HCEC 1CT (cell line): ENCODE data around the gene OSTF1.

ENCODE experiments used
- DNase-seq: peaks from one replicate; pipeline ENCODE4 v3.0.0-alpha.2; 2017

Gene OSTF1

DNA sequence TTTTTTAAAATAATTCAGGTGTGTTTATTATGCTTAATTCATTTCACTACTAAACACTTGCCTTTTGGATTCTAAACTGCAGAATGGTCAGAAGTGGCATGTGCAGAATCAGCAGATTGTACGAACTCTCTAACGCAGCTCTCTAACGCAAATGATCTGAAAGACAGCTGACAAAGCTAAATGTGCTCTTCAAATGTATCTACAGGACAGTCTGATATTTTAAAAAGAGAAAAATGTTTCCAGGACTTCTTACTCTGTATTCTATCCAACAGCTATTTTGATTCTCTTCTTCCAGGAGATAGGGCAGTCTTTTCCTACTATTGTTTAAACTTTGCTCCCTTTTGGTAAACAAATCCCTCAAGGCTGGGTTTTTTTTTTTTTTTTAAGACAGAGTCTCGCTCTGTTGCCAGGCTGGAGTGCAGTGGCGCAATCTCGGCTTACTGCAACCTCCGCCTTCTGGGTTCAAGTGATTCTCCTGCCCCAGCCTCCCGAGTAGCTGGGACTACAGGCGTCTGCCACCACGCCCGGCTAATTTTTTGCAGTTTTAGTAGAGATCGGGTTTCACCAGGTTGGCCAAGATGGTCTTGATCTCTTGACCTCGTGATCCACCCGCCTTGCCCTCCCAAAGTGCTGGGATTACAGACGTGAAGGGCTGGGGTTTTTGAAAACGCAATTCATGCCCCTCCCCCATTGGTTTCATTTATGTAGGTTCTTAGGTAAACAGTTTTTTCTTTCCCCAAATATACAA is 1.6 kb upstream of the OSTF1 start:
- no peak for DNase-seq

DNA sequence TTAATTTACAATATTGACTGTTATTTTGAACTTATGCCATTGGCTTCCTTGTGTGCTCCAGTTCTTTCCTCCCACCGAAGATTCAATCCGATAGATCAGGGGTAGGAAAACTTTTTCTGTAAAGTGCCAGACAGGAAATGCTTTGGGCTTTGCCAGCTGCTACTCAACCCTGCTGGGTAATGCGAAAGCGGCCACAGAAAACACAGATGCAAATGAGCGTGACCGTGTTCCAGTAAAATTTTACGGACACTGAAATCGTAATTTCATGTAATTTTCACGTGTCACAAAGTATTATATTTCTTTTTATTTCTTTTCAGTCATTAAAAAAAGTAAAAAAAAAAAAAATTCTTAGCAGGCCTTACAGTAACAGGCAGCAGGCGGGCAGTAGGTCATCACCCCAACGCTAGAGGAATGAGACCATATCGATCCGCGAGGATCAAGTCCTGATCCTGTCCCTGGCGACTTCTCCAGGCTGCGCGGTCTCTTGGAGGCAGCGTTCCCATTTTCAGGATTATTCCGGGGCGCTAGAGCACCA is 958 bp upstream of the OSTF1 start:
- peak; percentile 41 for DNase-seq

DNA sequence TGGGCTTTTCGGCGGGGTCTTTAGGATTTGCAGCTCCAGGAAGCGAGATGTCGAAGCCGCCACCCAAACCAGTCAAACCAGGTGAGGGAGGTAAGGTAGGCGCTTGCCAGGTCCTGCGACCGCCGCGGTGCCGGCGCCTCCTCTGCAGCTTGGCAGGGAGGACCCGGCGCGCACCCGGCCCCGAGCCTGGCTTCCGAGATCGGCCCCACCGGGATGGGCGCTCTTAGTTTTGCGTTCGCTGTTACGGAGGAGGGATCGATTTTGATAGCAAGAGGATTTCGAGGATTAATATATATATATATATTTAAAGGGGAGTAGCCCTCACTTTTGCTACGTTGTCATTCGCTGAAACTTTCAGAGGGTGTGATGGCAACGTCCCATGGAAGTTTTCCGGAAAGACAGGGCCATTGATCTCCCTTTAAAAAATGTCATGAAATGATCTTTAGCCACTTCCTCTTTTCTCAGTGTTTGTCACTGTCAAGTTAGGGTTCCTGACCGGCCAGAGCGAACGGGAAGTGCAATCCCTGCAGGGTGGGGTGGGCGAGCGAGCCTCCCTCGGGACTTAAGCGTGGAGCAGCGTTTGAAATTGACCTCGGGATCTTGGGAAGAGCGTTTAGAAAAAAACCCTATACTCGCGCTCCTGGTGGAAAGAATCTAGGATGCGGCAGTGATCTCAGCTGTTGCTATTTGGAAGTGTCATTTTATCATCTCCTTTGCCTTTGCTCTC is 495 bp downstream of the OSTF1 start:
- DNase-seq: peak; percentile 79

DNA sequence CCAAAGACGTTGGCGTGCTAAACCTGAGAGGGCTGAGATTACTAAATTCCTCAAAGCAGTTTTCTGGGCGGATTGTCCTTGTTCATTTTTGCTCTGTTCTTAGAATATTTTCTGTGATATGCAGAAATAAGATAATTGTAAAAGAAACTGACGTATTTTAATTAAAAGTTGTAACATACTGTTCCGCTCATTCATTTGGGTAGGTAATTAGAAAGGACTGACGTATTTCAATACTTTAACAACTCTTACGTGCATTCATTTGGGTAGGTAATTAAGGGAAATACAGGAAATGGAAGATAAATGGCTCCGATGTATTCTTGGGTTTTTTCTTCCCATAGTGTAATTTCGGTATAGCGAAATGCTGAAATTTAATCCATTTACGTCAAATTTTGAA is 1.1 kb downstream of the OSTF1 start:
- DNase-seq: no peak

DNA sequence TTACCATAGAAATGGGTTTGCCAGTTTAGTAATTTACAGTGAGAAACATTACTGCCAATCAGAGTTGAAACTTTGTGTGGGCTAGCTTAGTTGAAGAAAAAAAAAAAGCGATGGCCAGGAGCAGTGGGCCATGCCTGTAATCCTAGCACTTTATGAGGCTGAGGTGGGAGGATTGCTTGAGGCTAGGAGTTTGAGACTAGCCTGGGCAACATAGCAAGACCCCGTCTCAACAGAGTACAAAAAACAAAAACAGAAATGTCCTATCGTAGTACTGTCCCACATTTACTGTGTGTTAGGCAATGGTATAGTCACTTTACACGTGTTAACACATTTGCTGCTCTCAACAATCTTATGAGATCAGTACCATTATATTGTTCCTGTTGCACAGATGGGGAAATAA is 2.3 kb downstream of the OSTF1 start:
- DNase-seq: no peak

DNA sequence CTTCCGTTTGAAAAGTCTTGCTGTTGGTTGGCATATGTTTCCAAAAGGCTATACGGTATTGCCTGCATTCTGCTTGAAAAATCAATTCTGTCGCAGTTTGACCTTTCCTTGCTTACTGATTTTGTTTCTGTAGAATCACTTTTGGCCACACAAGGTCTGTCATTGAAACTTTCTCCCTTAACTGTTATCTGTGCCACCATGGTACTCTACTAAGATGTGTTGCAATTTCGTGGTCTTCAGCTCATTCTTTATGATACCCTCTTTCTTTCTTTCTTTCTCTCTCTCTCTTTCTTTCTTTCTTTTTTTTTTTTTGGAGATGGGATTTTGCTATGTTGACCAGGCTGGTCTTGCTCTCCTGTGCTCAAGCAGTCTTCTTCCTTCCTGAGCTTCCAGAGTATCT is 4.5 kb downstream of the OSTF1 start:
- DNase-seq: no peak

DNA sequence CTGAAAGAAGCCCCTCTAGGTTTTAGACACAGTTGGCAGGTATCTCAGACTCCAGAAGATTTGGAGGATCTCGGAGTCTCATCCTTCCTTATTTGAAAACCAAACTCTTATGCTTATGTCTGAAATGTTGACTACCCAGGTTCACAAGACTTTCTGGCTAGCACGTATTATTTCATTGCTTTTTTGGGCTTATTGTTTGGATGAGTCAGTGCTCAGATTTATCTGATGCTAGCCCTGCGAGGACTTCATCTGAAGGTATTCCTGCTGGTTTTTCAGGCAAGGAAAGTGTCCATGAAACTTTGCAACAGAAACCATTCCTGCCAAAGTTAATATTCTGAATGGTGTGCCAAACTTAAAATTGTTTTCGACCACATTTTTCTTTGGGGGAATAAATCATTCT is 8.5 kb downstream of the OSTF1 start:
- no peak for DNase-seq

DNA sequence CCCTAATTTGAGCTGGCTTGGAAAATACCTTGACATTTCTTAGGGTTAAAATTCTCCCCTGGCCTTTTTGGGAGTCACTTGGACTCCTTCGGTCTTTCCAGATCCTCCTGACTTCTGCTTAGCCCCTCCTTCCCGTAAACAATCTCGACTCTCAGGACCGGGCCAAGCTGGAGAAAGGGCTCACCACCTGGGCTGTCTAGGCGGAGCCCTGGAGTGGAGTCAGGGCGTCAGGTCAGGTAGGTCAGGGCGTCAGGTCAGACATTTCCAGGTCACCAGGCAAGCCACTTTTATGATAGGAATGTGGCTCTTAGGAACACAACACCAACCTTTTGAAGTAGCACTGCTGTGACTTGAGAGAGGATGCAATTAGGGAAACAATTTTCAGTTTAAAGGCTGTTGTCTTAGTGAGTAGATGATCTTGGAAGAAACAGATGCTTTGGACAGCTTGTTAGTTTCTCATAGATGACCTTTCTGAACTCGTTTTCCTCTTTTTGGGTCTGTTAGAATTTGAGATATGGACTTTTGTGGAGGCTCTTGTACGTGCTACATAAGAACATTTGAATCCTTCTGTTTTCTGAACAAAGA is 12.8 kb downstream of the OSTF1 start:
- DNase-seq: no peak

DNA sequence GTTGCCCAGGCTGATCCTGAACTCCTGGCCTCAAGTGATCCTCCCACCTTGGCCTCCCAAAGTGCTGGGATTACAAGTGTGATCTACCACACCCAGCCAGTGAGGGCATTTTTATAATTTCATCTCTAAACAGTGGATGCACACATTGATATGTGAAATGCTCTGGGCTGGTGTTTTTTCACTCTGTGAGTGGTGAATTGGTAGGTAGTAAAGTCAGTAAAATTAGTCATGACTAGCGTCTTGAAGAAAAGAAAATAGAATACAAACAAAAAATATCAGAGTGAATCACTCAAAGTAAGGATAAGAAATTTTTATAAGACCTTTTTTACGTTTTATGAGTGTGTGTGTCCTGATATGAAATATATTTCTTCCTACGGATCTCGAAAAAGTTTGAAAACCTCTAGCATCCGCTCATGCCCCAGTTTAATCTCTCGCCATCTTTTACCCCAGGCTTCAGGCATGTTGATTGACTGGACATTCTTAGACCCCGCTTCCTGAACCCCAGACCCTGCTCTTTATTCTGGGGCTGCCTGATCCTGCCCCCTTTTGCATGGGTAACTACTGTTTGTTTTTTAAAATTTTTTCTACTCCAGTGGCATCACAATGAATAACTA is 14.0 kb downstream of the OSTF1 start:
- DNase-seq: no peak

DNA sequence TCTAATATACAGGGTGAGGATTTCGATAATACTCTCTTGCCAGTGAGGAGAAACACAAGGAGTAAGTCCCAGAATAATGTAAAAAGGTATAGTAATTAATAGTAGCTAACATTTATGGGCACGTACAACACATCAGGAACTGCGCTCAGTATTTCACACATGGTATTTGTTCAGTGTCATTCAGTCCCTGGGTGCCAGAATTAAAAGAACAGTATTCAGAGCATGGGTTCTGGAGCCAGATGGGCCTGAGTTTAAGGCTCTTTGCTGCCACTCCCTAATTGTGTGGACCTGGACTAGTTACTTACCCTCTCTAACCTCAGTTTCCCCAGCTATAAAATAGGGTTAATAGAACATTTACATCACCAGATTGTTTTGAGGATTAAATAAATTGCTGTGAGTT is 16.3 kb downstream of the OSTF1 start:
- no peak for DNase-seq

DNA sequence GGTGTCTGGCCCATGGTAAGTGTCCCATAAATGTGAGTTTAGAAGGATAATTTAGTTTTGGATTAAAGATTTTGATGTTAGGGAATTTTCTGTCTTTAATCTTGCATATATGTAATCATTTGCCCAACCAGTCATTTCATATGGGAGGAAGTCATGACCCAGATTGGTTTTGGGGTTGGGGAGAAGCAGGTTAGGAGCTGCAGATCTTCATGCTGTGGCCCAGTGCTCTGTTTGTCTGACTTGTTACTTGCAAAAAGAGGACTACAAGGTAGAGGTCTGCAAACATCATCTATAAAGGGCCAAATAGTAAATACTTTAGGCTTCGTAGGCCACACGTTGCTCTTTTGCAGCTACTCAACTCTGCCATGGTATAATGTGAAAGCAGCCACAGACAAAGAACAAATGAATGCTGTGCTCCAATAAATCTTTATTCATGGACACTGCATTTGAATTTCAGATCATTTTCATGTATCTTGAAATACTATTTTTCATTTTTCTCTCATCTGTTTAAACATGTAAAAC is 16.8 kb downstream of the OSTF1 start:
- DNase-seq: no peak

DNA sequence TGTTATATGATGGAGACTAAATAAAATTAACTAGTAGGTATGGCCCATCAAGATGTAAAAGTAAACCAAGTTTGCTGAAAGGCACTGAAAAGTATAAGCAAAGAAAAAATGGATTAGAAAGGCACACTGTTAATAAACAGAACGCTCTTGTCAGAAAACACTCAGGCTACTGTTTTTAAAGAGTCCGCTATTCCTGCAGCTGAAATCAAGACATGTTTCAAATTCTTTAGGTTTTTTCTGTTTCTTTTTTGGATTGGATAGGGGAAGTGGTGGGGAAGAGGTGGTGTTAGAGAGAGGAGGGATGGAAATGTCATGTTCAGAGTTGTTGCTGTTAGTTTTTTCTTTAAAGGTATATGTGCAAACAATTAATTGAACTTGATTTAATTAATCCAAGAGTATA is 17.5 kb downstream of the OSTF1 start:
- no peak for DNase-seq

DNA sequence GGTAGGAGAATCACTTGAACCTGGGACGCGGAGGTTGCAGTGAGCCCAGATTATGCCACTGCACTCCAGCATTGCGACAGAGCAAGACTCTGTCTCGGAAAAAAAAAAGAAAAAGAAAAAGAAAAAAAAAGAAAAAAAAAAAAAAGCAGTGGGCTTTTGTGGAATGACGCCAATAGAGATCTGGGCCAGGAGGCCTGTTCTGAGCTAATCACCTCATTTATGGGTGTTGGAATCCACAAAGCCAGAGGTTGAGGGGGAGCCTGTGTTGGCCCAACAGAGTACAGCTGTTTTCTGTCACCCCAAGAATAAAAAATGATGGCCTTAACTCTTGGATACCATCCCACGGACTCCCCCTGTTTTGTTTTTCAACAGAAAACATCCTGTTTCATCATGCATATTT is 18.5 kb downstream of the OSTF1 start:
- DNase-seq: peak; percentile 48

DNA sequence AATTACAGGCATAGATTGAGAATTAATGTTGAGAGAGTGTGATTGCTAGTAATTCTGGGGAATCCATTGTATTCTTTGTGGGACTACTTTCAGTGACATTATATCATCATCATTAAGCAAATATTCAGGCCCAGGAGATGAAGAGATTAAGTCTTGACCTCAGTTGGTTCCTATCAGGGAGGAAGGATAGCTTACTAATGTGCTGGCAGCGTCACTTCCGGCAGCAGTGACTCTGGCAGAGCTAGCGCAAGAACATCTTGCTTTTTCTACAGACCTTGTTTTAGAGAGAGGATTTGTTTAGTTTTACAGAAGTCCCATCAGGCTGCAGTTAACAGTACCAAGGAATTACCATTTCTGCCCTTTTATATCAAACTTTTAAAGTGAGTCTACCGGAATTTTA is 20.3 kb downstream of the OSTF1 start:
- DNase-seq: peak; percentile 71

DNA sequence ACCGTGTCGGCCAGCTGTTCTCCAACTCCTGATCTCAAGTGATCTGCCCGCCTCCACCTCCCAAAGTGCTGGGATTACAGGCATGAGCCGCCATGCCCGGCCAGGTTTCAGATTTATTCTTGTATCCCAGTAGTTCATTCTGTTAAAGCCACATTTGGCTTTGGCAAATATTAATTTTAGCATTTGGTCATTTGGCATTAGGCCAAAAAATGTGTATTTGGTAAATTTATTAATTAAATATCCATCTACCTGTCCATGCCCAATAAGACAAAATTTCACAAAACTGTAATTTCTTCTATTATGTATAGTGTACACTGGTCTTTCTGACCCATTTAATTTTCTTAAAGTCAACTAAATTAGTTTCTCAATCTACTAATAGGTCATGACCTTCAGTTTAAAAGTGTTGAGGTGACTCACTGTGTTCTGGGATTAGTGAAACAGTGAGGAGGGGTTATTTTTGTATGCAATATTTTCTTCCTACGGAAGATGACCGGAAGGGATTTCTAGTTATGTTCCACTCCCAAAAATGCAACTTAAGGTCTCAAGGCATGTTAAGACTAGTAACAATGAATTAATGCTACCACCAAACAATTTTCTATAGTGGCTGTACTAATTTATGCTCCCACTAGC is 21.0 kb downstream of the OSTF1 start:
- DNase-seq: no peak

DNA sequence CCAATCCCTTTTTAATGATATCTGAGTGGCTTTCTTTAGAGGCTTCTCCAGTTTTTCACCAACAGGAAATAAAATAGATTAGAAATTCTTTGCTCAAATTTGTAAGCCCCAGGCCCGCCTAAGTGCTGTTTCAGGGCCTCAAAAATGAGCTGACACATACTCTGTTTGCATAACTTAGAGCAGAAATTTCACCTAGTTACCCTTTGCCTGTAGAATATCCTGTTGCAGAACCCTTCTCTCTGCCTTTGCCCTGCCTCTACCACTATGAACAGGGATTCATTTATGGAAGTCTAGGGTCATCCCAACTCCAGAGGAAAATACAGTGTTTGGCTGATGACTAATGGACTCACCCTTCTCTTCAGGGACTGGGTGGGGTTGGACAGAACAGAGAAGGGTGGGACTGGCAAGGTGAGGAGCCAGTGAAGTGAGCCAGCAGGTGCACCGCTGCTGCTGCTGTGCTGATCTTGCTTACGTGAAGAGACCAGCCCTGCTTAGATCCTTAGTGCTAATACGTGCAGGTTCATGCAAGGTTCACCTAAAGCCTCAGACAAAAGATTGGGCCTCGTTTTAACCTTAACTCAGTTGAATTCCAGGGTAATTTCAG is 22.8 kb downstream of the OSTF1 start:
- DNase-seq: no peak

DNA sequence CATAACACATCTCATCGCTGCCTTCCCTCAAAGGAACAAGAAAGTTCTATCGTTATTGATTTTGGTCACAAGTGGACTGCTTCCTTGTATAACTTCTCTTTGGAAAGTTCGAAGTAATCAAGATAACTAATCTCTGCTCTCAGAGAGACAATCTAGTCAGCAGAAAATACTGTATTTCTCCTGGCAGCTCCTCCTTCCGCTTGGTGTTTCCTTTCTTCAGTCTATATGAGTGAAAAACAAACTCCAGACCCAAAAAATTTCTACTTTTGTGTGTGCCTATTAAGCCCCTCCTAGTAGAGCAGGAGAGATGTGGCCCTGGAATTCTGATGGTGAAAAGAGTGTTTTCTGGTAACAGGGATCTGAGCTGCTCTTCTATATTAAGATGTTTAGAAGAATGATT is 24.5 kb downstream of the OSTF1 start:
- DNase-seq: no peak

DNA sequence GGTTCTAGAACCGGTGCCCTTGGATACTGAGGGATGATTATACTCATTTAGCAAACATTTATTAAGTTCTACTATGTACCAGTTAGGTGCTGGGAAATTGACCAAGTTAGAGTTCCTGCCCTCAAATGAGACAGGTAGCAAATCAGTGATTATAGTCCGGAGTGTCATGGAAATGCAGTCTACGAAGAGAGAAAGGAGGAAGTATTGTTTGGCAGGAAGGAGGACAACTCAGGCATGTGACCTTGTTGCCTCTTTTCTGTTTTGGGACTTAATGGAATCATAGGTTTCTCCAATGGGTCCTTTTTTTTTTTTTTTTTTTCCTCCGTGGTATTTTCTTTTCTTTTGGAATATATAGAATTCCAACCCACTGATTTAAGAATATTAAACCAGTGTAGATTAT is 28.0 kb downstream of the OSTF1 start:
- DNase-seq: no peak

DNA sequence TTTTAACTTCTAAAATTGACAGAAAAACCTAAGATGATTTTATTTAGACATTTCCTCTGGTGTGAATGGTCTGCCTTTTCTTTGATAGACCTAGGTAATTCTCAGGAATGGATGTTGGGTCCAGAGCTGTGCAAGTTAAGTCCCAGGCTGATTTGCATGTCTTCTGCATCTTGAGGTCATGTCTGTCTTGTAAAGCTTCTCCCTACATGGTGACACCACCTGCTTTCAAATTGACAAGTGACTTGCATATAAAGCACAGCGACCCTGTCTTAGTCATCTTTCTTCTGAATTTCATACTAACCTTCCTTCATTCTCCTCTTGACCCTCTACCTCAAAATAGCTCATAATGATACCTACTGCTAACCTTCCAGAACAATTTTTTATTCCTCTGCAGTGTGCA is 29.2 kb downstream of the OSTF1 start:
- DNase-seq: no peak

DNA sequence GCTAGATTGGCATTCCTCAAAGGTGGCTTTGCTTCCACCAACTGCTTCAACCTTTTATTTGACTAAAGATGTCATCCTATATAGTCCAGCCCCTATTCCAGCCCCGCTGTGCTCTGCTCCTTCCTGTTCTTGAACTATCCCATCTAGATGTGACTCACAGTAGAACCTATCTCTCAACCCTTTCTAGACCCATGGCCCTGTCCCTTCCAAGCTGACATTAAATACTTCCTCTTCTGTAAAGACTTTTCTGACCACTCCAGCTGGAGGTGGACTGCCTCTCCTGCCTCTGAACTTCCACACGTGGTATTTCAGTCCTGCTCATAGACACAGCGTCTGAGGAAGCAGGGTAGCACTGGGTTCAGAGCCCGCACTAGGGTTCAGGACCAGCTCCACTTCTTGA is 32.4 kb downstream of the OSTF1 start:
- DNase-seq: no peak

DNA sequence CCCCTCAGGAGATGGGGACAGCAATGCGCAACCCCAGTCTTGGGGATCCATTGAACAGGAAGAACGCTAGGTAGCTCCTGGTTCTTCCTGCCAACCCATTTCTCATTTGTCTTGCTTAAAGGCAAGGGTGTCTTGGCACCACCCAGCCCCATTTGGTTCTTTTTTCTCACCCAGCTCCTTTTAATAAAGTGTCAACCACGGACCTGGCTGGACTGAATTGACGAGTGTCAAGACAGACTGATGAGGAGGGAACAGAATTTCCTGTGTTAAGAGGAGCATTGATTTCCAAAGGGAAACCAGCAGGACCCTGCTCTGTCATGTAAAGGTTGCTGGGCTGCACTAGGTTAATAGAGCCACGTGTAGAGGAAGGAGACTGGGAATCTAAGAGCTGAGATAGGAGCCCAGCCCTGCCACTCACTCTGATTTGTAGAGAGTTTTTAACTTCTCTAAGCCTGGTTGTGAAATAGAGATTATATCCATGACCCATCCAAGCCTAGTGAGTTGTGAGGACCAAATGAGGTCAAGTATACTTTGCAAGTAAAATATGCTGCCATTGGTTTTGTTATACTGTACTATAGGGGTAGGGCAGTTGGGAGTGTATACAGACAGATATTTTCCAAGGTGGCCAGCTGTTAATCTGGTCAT is 33.7 kb downstream of the OSTF1 start:
- no peak for DNase-seq

DNA sequence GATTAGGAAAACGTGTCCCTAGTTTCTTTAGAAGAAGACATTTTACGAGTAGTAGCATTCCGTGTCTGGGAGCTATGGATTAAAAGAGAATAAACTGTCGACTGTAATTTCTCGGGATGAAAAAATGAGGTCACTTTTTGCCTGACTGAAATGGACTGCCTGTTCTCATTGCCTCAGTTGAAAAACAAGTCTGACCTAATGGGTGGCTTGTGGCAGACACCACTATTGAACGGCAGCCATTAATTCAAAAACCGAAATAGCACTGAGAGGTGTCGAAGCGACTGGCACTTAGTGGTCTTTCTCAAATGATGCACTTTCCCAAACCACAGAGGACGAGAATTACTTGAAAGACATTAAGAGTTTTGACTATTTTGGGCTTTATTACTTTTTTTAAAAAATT is 35.4 kb downstream of the OSTF1 start:
- no peak for DNase-seq
